ENCODE data around the gene SNCAIP.

The SNCAIP gene

DNA sequence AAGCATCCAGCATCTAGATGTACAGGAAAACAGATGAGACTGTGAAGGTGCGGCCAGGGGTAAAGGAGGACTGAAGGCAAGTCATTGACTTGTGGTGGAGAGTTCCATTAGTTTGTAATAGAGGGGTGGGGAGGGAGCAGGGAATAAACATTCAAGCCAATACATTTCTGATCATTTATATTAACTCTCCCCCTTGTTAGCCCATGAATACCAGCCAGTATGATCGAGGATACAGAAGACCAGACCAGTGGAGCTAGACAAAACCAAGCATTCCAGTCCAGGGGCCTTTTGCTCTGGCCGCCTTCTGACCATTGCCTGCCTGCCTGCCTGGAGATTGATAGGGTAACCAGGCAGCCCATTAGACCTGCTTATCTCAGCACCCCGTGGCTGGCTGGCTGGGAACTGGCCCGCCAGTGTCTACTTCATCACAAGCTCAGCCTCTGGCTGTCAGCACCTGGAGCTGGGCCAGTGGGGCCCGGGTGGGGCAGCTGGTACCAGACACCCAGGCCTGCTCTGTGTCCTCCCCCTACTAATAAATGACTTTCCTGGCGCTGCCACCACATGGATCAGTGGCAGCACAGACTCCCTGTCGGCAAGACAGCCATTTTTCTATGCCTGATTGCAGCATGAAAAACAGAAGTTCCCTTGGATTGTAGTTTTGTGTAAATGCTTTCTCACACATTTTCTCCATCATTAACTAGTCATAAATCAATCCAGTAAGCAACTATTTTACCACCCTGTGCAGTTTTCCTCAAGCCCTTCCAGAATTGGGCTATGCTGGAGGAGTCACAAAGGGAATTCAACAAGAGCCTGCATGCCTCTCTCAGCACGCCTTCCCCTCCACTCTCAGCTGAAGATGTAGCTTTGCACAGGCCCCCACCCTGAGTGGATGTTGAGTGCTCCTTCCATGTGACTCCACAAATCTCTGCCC, 181.3 kb downstream of the SNCAIP start:
- TF ChIP-seq CTCF (conservative IDR thresholded peaks at IDR 0.05): no peak
- no peak overlapping the region for H3K27ac ChIP-seq

DNA sequence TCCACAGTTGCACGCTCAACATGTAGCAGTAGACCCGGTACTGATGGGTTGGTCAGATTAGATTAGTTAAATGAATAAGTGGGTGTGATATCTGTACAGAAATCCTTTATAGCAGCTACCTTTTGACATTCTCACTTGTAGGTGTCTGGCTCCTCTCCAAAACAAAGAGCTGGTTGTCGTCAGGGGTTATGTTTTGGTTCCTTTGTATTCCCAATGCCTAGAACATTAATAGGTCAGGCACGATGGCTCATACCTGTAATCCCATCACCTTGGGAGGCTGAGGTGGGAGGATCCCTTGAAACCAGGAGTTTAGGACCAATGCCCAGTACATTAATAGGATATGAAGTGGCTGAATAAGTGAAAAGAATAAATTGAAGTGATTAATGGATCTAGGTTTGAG, 182.1 kb downstream of the SNCAIP start:
- TF ChIP-seq CTCF (conservative IDR thresholded peaks at IDR 0.05): no peak
- H3K27ac ChIP-seq: no peak overlapping the region

GRCh38 chr5:122498163-122498562, 186.1 kb downstream of the SNCAIP start:
- peak; percentile 74 for TF ChIP-seq CTCF (conservative IDR thresholded peaks at IDR 0.05)
- H3K27ac ChIP-seq: no peak overlapping the region

- H3K27ac ChIP-seq: no peak overlapping the region
- TF ChIP-seq CTCF (conservative IDR thresholded peaks at IDR 0.05): no peak
Measured at GRCh38 chr5:122499585-122499984, 187.5 kb downstream of the SNCAIP start.

- no peak overlapping the region for H3K27ac ChIP-seq
- TF ChIP-seq CTCF (conservative IDR thresholded peaks at IDR 0.05): peak; percentile 82
Measured at GRCh38 chr5:122500245-122501088, 188.4 kb downstream of the SNCAIP start.

DNA sequence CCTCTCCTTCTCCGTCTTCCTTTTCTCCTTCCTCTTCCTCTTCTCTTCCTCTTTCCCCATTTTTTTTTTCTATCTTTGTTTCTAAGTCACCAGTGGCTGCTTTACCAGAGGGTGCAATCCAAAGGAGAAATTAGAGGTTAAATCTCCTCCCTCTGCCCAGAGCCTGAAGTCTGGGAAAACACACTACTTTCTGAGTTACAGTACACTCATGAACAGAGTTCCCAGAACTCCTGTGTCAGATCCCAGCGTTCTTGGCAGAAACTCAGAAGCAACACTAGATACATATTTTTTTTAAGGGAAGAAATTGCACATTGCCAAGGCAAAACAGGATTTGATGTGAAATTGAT, 189.0 kb downstream of the SNCAIP start:
- no peak overlapping the region for H3K27ac ChIP-seq
- TF ChIP-seq CTCF (conservative IDR thresholded peaks at IDR 0.05): peak; percentile 37

DNA sequence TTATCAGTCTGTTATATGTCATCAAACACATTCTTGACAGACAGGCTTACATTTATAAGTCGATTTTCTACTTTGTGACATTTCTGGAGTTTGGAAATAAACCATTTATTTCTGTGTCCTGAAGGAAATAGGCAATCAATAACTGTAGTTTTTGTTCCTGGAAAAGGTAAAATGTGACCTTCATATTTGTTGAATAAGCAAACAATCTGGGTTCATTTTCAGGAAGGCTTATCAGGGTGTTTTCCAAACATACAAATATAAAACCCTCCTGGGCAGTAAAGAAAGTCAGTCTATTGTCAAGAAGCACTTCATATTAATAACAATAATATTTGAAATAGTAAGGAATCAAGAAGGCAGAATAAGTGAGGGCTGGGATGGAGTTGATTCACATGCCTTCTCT, 195.0 kb downstream of the SNCAIP start:
- no peak overlapping the region for H3K27ac ChIP-seq
- TF ChIP-seq CTCF (conservative IDR thresholded peaks at IDR 0.05): no peak
